ENCODE measurements around the gene SEMA5B. TPM values are rescaled to one million over a fixed set of nuclear protein-coding genes. Genes with fewer than 3 reads are reported as not detected.

The SEMA5B gene
- total and polyA plus RNA-seq, 2 of the 4 experiments (the other 2 are of a cell fraction): not detected

- Histone ChIP-seq H3K18ac (ENCODE audit: low read depth, low read length) (no peak overlapping the region), H2BK20ac (ENCODE audit: low read depth, low read length) (no peak overlapping the region), H4K5ac (ENCODE audit: low read depth, low read length) (no peak overlapping the region), H3K4me2 (ENCODE audit: low read depth, low read length) (no peak overlapping the region), H3K4ac (ENCODE audit: low read depth, low read length) (no peak overlapping the region), H3K56ac (ENCODE audit: extremely low read depth, insufficient read depth, low read length) (no peak overlapping the region), H3K23ac (ENCODE audit: low read depth, low read length) (no peak overlapping the region), H3K9ac (ENCODE audit: low read depth, low read length) (no peak overlapping the region), H3K27me3 (ENCODE audit: control insufficient read depth, insufficient read depth, low read length) (peaks cover 76% of the 10 kb centered on the region), H3K9me3 (ENCODE audit: control insufficient read depth, insufficient read depth, low read length) (no peaks in the 10 kb centered on the region), H3K4me1 (ENCODE audit: control insufficient read depth, insufficient read depth, low read length) (peaks cover under 1% of the 10 kb centered on the region; the same call in 1 of the 2 replicates), H3K9me1 (ENCODE audit: insufficient read depth, low read length) (0 out of 2 replicates have a peak, but pooled peaks cover under 1% of the 10 kb centered on the region), H3K79me1 (ENCODE audit: low read depth in 1 of 2, low read length in 2 of 2) (no peaks in the 10 kb centered on the region), H3K27ac (ENCODE audit: insufficient read depth, low read length) (no peak overlapping the region), H3K14ac (replicated peaks; ENCODE audit: low read depth, low read length) (no peak overlapping the region), H2BK120ac (ENCODE audit: low read depth, low read length) (no peak overlapping the region), H4K91ac (ENCODE audit: insufficient read depth, low read depth, low read length) (no peak overlapping the region), H2AFZ (replicated peaks; ENCODE audit: low read length, poor library complexity) (no peak overlapping the region), H4K8ac (ENCODE audit: low read depth in 2 of 2, low read length in 2 of 2) (no peak overlapping the region), H2AK5ac (ENCODE audit: low read depth, low read length) (no peak overlapping the region), H2BK5ac (ENCODE audit: low read depth, low read length, poor library complexity, severe bottlenecking) (no peak overlapping the region), H2AK9ac (replicated peaks; ENCODE audit: low read depth, low read length, poor library complexity) (no peak overlapping the region), H3K36me3 (ENCODE audit: control insufficient read depth, insufficient read depth, low read length) (no peaks in the 10 kb centered on the region), H4K20me1 (ENCODE audit: insufficient read depth, low read length) (0 out of 2 replicates have a peak, but pooled peaks cover 3% of the 10 kb centered on the region), H2BK15ac (ENCODE audit: low read depth, low read length) (no peak overlapping the region), H3K4me3 (ENCODE audit: insufficient read depth, low read depth, low read length) (no peak overlapping the region)
- no TSS peak for BruUV-seq (replicated peaks)
- dilution Hi-C loops (cut with HindIII; ENCODE audit: low sequenced_read_pairs, unreplicated experiment) (no loop called here), intact Hi-C loops (cut with micrococcal nuclease) (no loop called here), in situ Hi-C loops (cut with MboI; ENCODE audit: low sequenced_read_pairs) (no loop called here)
- ATAC-seq (ENCODE audit: low read depth): no peak
- no peak for DNase-seq
- ChIA-PET POLR2A (ENCODE audit: unreplicated experiment) (no interaction called here), CTCF (no interaction called here)
- 53% methylated on average over 2 of the region's 3 CpGs; no CpG with 5 or more reads in 1 of the 2 experiments for WGBS, 2 experiments (ENCODE audit: extremely low coverage in 2 of 2, insufficient read length in 1 of 2)
- no peak for TF ChIP-seq BHLHE40 (IDR thresholded peaks at IDR 0.05; ENCODE audit: low read depth, low read length)
- no peak for TF ChIP-seq CEBPB (IDR thresholded peaks at IDR 0.05; ENCODE audit: low read depth, low read length)
- TF ChIP-seq MAFK (IDR thresholded peaks at IDR 0.05; ENCODE audit: low read depth, low read length): no peak
- TF ChIP-seq MXI1 (IDR thresholded peaks at IDR 0.05; ENCODE audit: borderline replicate concordance, low read depth, low read length): no peak
- no peak for TF ChIP-seq RCOR1 (IDR thresholded peaks at IDR 0.05; ENCODE audit: insufficient replicate concordance, low read length)
- no peak for TF ChIP-seq SMC3 (IDR thresholded peaks at IDR 0.05; ENCODE audit: low read depth, low read length)
Measured at GRCh38 chr3:123032057-123032456, 4.5 kb upstream of the SEMA5B start.

All from IMR-90 (cell line).